HG03558 (cell line): ENCODE data around the gene DNTT.
A peak's percentile ranks its signal among the peaks of the same experiment; 100 is the strongest.

ENCODE experiments used
- ATAC-seq: cut with Tn5 transposase; IDR thresholded peaks from one replicate; pipeline ENCODE4 v1.9.1; 2021; ENCODE audit warnings: moderate number of reproducible peaks; ENCODE audit not compliant: unreplicated experiment; ENCODE audit errors: extremely low read depth

The DNTT gene

DNA sequence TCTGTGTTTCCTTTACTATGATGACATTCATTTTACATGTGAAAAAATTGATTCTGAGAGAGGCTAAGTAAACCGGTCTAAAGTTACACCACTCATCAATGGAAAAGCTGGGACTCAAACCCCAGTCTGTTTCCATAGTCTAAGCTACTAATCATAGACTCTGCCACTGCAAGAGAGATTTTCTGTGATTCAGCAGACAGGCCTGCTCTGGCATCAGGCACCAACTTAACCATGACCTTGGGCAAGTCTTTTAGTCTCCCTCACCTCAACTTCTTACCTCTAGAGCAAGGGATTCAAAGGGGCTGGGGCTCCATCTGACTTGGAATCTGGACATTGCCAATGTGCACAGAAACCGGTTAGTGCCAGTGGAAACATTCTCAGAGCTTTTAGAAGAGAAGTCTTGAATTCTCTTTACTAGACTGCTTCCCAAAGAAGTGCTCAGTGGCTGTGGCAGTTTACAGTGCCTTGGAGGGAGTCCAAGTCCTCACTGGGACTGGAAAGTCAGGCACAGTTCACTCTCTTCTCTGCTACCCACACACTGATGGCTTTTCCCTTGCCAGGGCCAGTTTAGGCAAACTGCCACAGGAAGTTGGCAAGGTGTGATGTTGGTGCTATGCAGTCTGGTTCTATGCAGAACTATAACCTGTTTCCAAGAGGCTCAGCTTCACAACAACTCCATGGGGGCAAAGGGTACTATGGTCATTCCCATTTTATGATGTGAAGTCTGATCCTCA lies 28.4 kb upstream of the DNTT start:
- ATAC-seq, result no peak

DNA sequence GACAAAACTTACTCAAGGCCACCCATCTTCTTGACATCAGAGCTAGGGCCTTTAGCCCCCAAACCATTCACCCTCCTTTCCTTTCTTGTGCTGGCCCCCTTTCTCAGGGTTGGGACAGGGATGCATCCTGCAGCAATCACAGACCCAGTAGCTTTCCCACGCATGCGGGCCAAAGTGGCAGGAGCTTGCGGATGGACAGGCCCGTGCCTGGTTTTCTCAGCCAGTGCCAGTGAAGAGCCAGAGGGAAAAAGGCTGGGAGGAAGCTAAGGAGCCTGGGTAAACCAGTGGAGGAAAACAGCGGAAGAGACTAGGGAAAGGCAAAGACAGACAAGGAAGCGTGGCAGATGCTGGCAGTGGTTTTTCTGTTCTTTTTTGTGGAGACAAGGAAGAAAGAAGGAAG lies 27.8 kb upstream of the DNTT start:
- no peak for ATAC-seq

DNA sequence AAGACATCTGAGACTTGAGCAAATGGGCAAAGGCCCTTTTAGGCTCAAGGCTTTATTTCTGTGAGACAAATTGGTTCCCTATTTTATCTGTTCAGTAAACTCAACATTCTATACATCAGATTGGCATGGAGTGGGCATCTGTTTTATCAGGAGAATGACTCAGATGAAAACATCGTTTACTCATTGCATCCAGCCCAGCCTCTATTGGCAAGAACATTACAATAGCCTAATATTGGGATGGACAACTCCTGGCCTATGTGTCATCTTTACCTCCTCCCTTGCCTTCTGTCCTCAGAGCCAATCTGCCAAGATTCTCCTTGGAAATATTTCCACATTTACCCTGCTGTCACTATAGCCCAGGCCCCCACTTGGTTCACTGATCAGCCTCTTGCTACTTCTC lies 27.4 kb upstream of the DNTT start:
- ATAC-seq, result no peak

DNA sequence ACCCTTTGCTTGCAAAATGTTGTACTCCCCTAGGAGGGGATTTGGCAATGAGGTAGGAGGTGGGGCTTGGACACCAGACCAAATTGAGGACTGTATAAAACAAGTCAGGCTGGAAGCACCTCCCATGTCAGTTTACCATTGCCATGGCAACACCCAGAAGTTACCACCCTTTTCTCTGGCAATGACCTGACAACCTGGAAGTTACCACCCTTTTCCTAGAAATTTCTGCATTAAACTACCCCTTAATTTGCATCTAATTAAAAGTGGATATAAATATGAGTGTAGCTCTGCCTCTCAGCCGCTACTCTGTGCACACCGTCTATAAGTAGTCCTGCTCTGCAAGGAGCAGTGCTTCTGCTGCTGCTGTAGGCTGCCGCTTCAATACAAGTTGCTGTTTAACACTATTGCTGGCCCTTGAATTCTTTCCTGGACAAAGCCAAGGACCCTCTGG lies 25.0 kb upstream of the DNTT start:
- ATAC-seq, result no peak

DNA sequence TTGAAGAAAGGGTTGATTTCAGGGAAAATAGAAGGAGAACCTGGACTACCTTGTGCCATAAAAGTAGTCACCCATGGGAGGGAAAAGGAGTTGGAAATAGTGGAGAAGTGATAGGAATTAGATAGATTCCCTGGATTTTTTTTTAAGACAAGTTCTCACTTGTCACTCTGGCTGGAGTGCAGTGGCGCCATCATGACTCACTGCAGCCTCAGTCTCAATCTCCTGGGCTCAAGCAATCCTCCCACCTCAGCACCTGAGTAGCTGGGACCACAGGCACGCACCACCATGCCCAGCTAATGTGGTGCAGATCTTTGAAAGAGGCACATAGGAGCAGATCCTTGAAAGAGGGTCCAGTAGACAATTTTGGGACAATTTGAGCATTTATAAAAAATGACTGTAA lies 23.4 kb upstream of the DNTT start:
- no peak for ATAC-seq

DNA sequence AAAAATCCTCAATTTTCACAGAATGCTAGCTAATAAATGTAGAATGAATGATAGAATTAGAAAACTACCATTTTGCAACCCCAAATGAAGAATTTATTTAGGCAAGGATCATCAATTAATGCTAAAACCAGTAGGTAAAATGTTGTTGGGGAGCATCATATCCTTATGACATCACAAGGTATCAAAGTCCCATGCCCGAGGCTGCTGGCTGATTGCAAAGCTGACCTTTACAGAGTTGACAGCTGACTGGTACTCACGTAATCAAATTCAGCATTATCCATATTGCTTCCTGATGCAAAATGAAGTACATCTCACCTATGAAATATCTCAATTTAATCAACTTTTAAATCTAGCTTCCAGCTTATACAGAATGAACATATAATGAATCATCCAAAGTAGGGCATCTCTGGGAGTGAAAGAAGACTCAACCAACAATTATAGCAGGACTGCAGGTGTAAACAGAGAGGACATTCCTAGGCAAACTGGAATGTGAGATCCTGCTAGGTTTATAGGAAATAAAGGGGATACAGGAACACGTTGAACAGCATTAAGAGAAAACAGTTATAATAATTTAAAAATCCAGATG lies 22.7 kb upstream of the DNTT start:
- ATAC-seq, result no peak

DNA sequence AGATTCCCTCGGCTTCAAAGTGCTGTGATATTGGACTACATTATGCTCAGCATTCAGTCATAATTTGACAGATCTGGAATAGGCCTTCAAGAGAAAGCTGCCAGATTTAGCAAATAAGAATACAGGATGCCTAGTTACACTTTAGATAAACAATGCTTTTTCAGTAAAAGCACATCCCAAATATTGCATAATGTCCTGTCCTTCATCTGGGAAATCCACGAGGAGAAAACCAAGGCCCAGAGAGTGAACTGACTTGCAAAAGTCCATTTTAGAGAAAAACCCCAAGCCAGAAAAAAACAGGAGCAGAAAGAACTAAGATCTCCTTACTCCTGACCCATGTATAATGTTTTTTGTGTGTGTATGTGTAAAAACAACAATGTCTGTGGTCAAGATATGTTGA lies 20.9 kb upstream of the DNTT start:
- ATAC-seq, result no peak

DNA sequence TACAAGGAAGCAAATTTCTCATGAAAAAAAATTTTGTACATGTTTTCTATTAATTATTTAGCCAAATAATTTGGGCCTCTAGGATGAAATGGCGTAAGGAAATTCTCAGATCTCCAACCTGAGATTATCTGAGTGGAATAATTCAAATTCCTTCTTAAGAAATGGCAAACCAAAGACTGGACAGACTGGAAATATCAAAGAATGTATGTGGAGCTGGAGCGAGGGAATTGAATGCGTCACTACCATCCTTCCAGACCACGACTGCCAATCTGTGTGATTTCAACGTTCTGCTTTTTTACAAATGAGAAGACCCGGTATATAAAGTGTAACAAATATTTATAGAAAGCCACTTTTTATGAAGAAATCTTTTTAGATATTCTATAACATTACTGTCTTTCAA lies 20.5 kb upstream of the DNTT start:
- ATAC-seq, result no peak

DNA sequence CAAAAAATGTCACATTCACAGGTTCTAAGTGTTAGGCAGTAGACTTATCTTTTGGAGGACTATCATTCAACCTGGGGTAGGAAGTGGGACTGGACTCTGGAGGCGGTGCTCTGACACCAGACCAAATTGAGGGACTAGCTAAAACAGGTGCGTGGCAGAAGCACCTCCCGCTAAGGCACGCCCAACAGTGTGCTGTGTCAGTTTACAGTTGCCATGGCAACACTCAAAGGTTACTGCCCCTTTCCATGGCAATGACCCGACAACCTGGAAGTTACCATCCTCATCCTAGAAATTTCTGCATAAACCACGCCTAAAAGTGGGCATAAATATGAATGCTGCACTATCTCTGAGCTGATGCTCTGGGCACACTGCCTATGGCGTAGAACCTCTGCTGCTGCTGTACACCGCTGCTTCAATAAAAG lies 18.9 kb upstream of the DNTT start:
- ATAC-seq, result no peak

DNA sequence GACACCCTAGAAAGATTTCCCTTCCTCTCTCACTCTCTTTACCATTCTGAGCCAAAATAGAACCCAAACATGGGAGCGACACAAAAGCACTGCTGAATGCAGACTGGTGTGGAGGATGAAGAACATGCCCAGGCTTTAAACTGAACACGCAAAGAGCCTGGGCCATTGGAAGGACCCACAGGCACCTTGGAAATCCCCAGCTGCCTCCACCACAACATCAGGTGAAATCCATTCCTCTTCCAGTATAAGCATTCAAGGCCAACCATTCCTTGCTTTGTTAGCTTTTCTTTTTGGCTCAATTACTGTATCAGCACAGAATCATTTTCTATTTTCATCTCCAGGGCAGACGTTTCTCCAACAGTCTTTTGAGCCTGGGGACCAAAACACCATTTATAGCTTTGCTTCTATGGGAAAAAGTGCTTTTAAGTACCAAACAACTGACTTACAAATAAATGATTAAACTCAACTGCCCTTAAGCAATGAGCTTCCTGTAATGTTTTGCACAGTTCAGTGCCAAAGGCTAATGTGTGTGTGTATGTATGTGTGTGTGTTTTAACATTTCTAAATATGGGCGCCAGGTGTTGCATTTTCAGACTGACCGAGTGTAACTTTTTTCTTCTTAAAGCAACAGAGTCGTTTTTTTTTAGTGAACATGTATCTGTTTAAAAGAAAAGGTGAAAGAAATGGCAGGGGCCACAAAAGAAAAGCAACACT lies 16.7 kb upstream of the DNTT start:
- ATAC-seq, result peak; percentile 44

DNA sequence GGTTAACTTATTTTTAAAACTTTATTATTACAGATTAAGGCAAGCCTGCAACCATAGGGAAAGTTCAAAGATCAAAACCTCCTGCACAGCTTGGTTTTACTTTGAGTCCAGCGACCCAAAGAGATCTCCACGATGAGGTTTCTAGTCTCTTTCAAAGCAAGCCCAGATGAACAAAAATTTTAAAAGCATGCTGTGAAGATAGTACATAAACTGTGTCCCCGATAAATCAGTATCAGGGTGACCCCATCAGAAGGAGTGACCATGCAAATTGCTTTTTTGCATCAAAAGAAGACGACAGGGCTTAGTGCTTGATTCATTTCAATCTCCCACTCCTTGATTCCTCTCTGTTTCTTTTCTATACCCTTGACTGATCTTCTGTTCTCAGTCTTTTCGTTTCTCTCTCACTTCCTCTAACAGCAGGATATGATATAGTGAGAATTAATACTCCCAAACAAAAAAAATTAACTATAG lies 16.0 kb upstream of the DNTT start:
- ATAC-seq, result peak; percentile 46

DNA sequence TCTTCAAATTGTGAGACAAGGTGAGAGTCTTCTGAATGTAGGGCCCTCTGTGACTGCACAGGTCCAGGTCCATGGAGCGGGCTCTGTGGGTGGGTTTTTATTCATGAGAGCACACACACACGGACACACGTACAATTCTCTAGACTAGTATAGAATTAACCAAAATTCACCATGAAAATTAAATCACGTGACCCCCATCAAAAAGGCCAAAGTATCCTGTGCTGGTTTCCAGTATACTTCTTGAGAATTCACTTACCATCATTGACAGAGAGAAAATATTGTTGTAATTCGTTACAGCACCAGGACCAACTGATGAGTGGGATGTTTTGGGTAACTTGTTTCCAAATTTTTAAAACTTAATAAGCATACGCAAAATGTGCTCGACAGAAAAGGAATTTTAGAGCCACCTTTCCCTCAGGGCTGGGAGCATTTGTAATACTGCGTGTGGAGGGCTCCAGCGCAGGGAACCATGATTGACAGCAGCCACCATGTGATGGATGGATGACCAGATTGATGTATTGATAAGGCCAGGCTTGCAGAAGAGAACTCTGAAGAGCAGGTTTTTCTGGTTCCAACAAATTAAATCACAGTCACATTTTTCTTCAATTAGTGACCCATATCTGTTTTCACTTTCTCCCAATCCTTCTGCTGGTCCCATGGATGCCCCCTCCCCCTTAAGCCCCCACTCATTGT lies 14.9 kb upstream of the DNTT start:
- ATAC-seq, result no peak

DNA sequence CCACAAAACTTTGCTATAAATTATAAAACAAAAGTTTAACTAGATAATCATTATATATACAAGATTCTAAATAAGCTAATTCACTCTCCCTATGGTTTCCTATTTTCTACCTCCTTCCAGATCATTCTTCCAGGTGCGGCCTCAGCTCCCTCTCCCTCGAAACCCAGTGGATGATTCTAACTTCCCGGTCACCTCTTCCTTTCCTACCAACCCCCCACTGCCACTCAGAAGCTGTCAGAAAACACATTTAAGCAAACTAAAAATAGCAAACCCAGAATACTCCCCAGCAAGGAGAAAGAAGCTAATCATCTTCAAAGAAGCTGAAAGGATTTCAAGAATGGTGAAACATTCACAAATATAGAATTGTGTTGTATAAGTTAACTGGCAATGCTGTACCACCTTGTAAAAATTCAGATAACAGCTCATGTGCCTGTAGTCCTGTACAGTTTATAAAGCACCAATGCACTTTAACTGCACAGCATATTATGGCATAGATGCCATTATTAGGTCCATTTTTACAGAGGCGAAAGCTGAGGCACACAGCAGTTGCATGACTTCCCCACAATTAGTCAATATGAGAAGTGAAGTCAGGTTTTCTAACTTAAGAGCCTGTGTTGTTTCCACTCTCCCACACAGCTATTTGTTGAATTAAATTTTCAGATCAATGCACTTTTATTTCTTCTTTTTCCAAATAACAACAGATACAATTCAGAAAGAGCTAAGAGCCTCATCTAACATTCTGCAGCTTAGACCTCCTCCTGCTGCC lies 13.7 kb upstream of the DNTT start:
- no peak for ATAC-seq

DNA sequence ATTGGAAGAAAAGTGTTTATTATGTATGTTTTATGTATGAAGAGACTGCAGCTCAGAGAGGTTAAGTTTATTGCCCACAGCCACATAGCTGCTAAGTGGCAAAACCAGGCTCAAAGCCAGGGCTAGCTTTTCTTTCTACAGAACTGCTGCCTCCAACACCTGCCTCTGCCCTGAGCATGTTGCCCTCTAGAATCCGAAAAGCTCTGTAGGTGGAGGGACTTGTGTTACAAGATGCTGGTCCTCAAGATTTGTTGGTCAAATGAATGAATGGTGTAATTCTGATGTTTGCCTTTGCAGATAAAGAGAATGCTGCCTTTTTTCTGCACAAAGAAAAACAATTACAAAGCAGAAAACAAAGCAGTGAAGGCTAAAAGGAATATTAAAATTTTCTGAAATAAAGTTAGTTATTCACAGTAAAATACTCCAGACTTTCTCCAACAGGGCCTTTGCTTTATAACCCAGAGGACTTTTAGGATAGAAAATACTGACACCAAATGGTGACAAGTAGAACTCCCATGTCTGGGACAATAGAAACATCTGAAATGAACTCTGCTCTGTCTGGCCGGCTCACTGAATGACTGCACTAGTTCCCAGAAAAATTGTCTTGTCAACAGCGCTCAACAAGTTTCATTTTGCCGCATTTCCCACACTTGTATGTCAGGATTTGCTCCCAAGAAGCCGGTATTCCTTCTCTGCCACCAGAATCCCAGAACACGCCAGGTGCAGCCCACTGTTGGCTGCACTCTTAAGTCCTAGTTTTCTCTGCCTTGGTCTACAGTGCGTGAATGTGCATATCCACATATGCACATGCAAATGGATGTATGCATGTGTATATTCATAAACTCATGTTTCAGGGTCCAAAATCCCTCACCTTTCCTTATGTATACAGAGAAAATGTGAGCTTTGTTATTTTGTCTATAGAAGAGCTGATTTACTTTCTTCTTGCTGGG lies 11.0 kb upstream of the DNTT start:
- ATAC-seq, result no peak

DNA sequence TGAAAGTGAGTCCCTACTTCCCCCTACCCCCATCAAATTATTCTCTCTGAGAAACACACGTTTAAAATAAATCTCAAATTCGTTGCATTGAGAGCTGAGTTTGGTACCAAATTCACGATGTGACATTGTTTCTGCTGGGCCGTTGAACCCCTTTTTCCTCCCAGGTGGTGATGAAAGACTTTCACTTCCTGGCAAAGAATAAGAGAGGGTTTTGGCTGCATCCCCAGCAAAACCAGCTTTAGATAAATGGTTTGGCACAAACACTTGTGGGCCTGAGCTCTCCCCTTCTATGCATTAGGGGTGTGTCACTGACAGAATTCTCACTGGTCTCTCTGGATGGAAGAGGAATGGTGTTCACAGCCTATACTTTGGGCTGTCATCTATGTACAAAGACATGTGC lies 8.8 kb upstream of the DNTT start:
- ATAC-seq, result no peak

DNA sequence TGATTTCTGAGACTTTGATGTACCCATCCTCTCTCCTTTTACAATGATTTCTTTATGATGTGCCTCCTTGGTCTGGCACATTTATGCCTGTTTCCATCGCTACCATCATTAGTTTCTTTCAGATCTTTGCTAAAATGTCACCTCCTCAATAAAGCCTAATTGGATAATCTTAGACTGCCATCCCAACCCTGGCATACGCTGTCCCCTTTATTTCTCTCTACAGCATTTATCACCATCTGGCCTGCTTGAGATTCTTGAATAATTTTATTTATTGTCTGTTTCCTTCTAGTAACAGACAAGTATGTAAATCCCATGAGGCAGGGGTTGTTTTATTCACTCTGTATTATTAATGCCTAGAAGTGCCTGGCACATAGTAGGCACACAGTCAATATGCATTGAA lies 6.7 kb upstream of the DNTT start:
- no peak for ATAC-seq

DNA sequence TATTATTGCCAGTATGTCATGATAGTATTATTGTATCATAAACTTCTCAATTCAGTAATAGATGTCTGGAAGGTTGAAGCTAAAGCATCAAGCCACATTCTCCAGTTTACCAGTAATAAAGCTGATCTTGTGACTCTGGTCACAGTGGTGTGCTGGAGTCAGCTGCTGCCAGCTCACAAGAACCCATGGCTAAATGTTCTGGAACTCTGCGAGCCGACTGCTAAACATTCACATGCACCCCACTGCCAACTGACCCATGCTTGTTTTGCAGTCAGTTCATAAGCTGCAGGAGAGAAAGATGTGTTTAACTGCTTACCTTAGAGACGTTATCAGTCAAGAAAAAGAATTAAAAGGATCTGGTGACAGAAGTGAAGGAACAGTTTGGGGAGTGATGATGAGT lies 5.9 kb upstream of the DNTT start:
- ATAC-seq, result no peak

DNA sequence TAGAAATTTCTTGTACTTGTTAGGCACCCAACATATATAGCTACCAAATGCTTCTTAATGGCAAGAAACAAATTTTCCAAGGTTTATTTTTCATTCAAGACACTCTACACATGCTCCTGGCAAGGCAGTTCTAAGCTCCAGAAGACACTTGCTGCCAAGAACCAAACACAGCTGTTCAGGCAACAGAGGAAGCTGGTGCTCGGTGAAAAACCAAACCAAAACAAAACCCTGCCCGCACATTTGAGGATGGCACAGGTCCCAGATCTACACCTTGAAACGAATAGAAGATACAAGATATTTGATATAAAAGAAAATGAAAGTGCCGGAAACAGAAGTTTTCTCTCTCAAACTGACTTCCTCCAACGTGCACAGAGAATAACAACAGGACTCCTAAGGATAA lies 4.9 kb upstream of the DNTT start:
- no peak for ATAC-seq

DNA sequence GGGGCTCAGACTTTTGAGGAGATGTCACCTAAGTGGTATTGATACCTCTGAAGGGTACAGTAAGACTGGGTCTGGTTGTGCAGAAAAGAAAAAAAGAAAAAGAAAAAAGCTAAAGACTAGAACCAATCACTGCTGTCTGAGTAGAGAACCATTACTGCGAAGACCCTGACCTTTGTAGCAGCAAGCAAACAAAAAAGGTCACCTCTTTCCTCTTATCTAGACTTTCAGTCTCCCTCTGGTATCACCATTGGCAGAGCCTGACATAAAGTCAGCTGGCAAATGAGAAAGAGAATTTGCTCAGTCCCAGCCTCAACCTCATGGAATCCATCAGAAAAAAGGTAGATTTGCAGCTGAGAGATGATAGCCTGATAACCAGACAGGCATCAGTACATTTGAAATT lies 2.6 kb upstream of the DNTT start:
- ATAC-seq, result no peak
